ENCODE measurements around the gene NUMB.

Gene NUMB

GRCh38 chr14:73286598-73286997 lies 171.7 kb downstream of the NUMB start:
- FAIRE-seq: no peak

- FAIRE-seq: no peak
Measured at GRCh38 chr14:73285979-73286378, 172.4 kb downstream of the NUMB start.

GRCh38 chr14:73283608-73284379 lies 174.6 kb downstream of the NUMB start:
- no peak for FAIRE-seq

DNA sequence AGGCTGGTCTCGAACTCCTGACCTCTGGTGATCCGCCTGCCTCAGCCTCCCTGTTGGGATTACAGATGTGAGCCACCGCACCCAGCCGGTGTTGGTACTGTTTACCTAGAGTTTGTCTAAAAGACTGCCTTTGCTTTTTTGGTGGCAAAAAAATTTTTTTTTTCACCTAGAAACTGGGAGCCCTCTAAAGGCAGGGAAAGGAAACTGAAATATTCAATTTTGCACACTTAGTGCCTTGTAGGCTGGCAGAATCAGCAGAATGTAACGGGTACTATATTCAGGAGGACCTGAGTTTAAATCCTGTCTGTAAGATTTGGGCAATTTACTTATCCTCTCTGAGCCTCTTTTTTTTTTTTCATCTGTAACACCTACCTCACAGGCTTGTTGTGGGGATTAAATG lies 177.4 kb downstream of the NUMB start:
- no peak for FAIRE-seq

DNA sequence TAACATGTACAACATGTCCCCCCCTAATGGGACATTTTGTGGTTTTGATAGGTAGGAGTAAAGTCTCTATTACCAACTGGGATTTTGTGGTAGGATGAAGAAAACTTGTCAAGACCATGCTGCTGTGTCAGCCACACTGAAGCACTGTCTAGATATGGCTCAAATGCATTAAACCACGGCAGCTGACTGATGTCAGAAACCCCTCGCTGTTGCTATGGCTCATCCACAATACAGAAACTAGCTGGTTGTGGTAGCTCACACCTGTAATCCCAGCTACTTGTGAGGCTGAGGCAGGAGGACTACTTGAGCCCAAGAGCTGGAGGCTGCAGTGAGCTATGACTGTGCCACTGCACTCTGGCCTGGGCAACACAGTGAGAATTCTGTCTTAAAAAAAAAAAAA lies 181.0 kb downstream of the NUMB start:
- FAIRE-seq: no peak

GRCh38 chr14:73276836-73277235 lies 181.5 kb downstream of the NUMB start:
- FAIRE-seq: no peak

DNA sequence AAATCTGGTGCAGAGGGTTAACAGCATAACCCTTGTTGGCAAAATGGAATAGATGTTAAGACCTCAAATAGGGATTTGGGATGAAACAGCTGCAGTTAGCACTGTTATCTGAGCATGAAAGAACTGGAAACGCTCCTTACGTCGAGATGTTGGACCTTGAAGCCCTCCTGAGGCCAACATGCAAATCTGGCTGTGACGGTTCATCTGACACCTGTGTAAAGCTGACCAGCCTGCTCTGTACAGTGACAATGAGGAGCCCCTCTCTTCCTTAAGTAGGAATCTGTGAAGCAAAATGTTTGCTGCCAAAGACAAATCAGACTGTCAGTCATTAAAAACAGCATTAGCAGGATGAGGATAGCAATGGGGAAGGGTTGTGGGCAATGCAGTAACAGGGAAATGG lies 184.5 kb downstream of the NUMB start:
- FAIRE-seq: no peak

DNA sequence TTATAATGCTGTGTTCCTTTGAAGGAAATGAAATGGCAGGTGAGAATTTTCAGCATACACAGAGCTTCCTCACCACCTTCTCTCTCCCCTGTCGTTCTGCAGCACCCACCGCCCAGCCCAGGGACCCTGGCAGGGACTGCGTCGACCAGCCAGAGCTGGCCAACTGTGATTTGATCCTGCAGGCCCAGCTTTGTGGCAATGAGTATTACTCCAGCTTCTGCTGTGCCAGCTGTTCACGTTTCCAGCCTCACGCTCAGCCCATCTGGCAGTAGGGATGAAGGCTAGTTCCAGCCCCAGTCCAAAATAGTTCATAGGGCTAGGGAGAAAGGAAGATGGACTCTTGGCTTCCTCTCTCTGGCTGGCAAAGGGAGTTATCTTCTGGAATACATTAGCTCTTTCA lies 186.0 kb downstream of the NUMB start:
- no peak for FAIRE-seq

- no peak for FAIRE-seq
Measured at GRCh38 chr14:73269729-73270531, 188.4 kb downstream of the NUMB start.

DNA sequence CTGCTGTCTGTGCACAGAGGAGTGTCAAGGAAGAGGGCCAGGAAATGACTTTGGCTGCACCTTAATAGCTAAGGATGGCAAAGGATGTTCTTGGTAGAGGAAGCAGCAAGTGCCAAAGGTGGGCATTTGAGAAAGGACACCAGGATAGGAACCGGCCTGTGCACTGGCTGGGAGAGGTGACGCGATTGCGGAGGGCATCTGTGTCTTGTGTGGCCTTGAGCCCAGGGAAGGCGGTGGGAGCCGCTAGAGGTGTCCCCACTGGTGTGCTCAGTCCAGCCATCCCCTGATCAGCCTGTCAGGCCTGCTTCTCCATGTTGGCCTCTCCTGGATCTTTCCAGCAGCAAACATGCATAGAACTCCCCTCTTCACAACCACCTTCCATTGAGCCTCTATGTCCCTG lies 190.9 kb downstream of the NUMB start:
- no peak for FAIRE-seq

GRCh38 chr14:73266317-73266716 lies 192.0 kb downstream of the NUMB start:
- no peak for FAIRE-seq

GRCh38 chr14:73265721-73266046 lies 192.7 kb downstream of the NUMB start:
- no peak for FAIRE-seq

DNA sequence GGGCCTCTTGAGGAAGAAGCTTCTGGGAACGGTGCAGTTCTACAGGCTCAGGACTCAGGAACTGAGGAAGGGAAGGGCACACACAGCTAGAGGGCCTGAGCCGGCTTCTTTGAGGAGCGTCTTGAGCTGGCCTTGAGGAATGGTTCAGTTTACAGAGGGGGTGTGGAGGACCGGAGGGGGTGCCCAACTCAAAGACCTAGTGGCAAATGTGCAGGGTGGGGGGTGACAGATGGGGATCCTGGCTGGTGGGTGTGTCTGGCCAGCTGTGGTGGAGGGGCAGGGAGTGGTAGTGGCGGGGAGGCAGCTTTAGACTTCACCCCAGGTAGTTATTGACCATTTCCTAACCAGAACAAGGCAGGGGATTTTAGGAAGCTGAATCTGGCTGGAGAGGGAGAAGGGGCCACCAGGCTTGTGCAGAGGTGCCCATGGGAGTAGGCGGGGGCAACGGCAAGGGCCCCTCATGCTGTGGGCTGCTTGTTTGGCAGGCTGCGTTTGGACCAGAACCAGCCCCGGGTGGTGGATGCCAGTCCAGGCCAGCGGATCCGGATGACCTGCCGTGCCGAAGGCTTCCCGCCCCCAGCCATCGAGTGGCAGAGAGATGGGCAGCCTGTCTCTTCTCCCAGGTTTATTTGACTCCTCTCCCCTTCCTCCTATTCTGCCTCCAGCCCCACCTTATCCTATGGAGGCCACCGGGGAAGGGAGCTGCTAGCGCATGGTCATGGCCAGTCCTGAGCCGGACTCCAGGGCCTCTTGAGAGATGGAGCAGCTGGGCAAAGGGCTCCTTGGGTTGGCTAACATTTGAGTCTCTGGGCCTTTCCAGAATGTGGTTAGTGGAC lies 193.2 kb downstream of the NUMB start:
- no peak for FAIRE-seq

DNA sequence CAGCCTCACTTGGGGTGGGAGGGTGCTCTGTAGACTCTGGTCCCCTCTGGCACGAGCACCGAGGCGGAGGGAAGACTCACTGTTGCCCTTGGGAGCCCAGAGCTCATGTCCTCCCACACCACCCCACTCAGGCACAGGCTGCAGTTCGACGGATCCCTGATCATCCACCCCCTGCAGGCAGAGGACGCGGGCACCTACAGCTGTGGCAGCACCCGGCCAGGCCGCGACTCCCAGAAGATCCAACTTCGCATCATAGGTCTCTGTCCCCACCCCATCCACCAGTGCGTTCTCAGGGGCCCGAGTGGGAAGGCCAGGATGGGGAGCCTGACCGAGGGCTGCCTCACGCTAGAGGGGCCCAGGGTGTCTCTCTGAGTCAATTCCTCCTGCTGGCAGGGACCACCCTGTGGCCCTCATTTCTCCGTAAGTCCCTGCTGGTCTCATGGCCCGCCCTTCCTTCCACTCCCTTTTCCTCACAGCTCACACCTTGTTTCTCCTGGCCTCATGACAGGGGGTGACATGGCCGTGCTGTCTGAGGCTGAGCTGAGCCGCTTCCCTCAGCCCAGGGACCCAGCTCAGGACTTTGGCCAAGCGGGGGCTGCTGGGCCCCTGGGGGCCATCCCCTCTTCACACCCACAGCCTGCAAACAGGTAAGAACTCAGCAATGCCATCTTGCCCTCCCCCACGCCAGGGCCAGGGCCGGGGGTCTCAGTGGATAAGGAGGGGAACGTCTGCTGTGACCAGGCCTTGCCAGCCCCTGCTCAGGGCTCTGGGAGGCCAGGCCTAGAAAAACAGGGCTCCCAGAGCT lies 194.1 kb downstream of the NUMB start:
- no peak for FAIRE-seq

DNA sequence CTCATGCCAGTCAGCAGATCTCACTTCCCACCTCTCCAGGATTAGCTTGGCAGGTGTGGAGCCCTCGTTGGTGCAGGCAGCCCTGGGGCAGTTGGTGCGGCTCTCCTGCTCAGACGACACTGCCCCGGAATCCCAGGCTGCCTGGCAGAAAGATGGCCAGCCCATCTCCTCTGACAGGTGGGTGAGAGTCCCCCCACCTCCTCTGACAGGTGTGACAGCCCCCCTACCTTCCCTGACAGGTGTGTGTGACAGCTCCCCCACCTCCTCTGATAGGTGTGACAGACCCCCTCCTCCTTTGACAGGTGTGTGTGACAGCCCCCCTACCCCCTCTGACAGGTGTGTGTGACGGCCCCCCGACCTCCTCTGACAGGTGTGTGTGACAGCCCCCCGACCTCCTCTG lies 194.7 kb downstream of the NUMB start:
- no peak for FAIRE-seq

DNA sequence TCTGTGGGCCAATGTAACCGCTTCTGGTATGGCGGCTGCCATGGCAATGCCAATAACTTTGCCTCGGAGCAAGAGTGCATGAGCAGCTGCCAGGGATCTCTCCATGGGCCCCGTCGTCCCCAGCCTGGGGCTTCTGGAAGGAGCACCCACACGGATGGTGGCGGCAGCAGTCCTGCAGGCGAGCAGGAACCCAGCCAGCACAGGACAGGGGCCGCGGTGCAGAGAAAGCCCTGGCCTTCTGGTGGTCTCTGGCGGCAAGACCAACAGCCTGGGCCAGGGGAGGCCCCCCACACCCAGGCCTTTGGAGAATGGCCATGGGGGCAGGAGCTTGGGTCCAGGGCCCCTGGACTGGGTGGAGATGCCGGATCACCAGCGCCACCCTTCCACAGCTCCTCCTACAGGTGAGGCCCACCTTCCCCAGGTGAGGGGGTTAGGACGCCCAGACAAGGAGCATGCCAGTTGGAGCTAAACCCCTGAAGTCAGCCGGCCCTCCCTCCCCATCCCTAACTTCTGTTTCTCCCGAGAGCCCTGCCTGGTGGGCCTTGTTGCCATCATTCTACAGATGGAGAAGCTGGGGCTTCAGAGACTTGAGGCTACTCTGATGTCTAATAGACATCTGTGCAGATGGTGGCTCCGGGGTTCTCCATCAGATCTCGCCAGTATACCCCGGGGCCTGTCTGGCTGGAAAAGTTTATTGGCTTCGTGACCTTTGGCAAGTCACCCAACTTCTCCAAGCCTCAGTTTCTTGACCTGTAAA lies 195.7 kb downstream of the NUMB start:
- no peak for FAIRE-seq

DNA sequence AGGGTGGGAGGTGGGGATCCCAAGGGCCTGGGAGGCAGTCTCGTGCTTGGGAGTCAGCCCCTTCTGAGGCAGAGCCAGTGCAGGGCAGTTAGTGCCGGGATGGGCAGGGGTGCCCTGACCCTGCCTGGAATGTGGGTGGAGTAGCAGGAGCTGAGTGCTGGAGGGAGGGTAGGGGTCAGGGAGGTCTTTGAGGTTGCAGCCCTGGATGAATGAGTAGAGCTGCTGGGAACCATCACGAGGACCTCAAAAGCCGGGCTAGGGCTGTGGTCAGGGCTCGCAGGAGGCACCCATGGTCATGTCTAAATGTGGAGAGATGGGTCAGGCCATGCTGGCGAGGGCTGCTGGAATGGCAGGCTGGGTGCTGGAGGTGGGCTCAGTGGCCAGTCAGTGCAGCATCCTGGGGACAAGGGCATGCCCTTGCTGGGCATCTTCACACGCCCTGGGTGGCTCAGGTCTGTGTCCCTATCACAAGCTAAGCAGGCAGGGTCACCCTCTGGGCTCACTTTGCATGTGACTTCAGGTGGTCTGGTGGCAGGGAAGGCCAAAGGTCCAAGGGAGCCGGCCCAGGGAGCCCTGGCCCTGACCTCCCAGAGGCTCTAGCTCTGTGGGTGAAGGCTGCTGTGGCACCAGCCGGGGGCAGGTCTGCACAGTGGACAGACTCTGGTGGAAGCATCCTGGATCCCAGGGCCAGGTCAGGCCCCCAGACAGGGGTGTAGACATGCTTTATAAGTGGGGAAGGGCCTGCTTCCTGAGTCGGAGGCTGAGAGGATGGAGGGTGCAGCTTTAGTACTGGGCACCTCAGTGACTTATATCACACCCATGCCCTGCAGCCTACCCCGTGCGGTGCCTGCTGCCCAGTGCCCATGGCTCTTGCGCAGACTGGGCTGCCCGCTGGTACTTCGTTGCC lies 196.6 kb downstream of the NUMB start:
- FAIRE-seq: no peak

- FAIRE-seq: no peak
Measured at GRCh38 chr14:73261075-73261474, 197.3 kb downstream of the NUMB start.

DNA sequence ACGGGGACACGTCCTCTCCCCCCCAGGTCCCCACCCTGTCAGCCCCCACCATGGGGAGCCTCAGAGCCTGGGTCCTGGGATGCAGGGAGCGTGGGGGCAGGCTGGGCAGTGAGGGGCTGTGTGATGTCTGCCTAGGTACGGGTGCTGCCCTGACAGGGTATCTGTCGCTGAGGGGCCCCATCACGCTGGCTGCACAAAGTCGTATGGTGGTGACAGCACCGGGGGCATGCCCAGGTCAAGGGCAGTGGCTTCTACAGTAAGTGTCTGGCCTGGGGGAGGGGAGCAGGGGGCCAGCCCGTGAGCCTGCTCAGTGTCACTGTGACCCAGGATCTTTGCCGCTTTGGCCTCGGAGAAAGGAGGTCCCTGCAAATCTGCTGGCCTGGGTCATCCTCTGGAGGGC lies 197.8 kb downstream of the NUMB start:
- FAIRE-seq: no peak

DNA sequence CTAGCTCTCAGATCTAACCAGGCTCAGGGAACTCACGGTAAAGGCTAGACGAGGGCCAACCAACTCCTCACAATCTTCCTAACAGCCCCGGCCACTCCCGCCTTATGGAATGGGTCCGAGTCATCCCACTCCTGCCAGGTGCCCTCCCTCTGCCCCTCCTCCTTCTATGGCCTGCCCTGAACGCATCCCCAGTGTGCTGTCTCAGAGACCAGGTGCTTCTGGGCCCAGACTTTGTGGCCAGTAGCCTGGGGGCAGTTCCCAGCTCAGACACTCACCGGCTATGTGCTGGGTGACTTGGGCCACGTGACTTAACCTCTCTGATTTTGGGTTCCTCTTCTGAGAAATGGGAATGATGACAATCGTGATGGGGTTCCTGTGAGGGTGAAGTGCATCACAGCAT lies 198.5 kb downstream of the NUMB start:
- no peak for FAIRE-seq
